Inferior parietal cortex (tissue), 1 donor: ENCODE results near the gene COL4A2.

ENCODE experiments used
- DNase-seq: peaks from one replicate; pipeline ENCODE4 v3.0.0-alpha.2; 2016; ENCODE audit errors: extremely low spot score

The COL4A2 gene

DNA sequence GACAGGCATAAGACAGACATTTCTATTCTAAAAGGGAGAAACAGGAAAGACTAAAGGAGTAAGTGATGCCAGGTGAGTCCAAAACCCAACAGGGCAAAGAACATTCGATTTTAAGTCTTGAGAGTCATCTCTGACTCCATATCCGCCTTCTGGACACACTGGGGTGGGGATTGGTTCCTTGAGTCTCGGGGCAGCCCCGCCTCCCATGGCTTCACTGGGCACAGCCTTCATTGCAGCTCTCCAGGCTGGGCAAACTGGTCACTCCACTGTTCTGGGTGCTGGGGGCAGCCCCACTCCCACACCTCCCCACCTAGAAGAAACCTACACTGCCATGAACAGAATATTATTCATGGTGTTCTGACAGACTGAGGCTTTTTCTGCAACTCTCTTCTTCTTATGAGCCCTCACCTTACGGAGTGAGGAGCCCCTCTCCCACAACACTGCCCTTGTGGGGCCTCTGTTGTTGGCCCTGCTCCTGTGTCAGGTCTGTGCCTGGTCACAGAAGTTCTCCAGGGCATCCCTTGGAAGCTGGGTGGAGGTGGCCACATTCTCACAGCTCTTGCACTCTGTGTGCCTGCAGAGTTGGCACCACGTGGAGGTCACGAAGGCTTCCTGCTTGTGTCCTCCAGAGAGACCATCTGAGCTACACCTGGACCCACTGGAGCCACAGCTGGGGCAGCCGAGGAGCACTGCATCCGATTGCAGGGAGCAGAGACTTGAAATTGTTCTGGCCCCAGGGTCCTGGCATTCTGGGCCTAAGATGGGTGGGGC lies 95.4 kb downstream of the COL4A2 start:
- no peak for DNase-seq

DNA sequence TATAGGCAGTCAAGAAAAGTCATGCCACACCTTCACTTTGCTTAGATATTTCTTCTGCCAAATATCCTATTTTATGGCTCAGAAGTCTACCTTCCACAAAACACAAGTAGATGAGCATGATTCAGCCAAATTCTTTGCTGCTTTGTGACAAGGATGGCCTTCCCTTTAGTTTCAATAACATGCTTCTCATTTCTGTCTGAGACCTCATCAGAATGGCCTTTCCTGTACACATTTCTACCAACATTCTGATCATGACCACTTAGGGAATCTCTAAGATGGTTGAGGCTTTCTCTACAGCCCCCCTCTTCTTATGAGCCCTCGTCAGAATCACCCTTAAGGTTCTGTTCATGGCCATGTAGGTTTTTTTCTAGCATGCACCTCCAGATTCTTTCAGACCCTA lies 96.2 kb downstream of the COL4A2 start:
- no peak for DNase-seq

DNA sequence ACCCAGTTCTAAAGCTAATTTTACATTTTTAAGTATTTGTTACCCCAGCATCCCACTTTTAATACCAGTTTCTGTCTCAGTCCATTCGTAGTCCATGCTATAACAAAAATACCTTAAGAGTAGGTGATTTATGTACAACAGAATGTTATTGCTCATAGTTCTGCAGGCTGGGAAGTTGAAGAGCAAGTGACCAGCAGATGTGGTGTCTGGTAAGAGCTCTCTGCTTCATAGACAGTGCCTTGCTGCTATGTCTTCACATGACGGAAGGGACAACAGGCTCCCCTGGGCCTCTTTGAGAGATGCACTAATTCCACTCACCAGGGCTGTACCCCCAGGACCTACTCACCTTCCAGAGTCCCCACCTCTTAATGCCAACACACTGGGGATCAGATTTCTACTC lies 96.6 kb downstream of the COL4A2 start:
- no peak for DNase-seq

DNA sequence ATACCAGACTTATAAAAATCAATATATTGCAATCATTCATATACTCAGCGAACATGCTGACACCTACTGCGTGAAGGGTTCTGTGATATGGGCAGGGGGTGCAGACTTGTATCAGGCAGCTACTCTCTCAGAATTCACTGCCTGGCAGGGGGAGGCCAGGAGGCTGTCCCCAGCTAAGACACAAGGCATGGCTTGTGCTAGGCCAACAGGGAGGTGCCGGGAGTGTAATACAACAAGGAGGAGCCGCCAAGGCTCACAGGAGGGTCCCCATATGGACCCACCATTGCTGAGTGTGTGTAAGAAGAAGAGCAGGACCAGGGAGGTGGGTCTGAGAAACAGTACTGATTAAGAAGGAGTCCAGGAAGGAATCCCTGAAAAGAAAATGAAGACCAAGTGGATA lies 97.2 kb downstream of the COL4A2 start:
- no peak for DNase-seq

DNA sequence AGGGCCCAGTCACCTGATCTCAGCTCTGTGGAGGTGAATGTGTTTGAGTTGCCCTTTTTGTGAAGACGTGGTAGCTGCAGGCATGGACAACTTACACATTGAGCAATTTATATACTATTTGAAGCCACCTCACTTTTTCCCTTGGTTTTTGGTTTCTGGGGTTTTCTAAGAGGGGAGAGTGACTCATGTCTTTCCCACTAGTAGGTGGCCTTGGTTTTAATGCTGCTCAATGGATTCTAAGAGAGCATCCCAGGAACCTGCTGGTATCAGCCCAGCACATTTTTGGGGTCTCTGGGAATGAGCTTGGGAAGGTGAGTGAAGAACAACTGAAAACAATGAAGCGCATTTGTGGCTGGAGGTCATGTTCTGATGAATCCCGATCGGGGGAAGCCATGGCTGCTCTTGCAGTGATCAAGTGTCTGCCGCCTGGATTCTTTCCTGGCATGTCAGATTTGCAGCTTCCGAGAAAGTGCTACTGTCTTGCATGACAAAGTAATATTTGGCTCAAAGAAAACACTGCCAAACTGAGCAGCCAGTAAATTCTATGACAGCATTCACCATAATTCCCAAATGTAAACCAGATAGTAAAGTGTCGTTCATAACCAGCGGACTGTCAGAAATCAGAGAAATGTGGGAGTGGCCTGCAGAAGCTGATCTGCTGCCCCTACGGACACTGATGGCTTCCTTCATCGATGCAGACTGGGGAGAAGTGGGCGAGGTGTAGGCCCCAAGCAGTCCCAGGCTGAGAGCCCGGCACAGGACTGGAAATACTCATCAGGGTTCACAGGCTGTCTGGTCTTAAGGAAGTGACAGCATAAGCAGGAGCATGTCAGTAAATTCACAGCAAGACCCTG lies 98.7 kb downstream of the COL4A2 start:
- no peak for DNase-seq

DNA sequence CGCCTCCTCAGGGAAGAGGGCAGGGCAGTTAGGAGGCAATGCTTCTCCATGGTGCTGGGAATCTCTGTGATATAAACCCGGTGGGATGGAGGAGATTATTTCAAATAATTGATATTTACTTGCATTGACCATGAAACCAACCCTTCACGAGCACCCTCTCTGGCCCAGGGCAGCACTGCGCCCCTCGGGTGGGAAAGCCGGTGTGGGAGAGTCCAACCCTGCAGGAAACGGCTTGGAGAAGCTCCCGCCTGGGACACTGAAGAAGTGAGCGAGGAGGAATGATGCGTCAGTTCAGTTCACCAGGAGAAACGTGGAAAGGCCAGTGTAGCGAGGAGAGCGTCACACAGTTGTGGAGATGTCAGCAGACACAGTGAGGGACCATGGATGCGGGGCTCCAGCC lies 99.9 kb downstream of the COL4A2 start:
- DNase-seq = no peak

DNA sequence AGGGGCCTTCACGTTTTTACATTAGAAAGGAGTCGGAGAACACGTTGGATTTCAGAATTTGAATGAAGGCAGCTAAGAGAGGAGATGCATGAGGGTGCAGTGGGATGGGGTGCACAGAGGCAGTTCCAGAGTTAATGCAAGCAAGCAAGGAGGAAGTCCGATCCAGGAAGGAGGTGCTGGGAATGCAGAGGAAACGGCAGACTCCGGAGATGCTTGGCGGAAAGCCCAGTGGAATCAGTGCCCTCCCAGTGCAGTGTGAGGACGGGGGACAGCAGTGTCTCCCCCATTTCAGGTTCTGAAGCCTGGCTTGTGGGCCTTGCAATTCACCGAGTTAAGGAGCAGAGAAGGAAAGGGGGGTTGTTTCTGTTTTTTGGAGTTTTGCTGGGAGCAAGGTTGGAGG lies 100.4 kb downstream of the COL4A2 start:
- DNase-seq = no peak

DNA sequence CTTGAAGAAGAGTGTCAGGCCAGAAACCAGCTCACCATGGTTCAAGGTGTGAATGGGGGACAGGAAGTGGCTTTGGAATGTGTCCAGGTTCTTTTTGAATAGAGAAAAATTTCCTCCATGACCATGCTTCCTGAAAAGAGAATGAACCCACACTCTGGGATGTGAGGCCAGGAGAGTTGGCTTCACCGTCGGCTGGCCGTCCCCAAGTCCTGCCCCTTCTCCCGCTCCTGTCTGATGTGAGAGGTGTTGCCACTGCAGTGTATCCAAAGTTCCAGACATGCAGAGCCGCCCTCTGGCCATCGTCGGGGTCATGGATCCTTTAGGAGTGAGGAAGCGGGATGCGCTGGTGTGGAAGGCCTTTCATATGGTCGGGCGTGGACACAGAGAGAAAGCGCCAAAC lies 101.2 kb downstream of the COL4A2 start:
- no peak for DNase-seq

DNA sequence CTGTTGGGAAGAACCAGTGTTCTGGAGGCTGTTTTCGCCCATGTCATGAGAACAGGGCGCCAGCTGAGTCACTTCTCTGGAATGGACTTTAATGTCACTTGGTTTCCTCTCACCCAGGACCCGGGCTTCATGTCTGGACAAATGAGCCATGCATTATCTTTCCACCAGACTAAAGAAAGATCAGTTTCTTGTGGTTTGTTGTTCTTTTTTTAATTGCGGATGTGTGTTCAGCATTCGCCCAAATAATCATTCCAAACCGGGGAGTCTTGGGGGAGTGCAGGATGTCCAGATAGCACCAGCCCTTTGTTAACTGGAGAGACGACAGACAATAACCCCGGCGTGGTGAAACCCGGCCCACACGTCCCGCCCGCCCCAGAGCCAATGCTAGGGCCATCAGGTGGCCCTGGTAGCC lies 102.5 kb downstream of the COL4A2 start:
- DNase-seq = no peak

DNA sequence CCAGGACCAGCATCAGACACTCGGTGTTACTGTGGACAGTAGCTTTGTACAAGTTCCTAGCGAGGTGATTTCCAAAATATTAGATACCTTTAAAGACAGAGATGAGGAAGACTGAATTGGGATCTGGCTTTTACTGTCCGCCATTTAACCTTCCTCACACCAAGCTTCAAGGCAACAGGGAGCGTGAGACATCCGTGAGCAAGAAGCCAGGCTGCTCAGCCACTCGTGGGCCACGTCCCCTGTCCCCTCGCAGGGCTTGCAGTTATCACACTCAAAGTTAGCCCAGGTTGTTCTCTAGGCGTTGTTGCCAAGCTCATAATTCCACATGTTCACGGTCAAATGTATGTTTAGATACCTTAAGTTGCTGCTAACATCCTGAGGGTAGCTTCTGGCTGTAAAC lies 102.9 kb downstream of the COL4A2 start:
- no peak for DNase-seq

DNA sequence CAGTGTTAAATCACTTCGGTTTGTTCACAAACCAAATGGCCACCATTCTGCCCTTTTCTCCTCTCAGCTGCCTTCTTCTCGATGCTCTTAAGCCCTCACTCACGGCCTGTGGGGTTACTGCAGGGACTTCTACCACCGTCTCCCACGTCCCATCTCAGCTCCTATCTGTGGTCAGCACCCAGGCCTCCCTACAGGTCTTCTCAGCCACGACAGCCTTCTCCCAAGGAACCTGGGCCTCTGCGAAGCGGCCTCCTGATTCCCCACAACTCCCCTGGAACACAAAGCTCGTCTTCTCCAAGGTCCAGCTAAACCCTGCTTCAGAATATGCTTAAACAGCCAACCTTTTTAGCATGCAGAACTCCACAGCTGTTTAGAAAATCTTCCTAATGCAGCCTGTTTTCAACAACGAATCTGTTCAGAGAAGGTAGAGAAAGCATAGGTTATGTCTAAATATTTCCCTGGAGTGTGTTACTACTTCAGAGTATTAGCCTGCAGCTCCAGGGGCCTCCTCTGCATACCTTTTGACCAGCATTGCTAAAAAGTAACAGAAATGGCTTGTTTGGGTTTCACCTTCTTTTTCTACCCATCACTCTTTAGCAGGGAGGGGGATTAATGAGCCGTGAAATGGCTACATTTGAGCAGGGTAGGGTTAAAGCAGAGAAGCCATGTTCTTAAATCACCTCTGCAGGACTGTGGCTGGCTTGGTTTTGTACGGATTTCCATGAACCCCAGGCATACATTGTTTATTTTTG lies 104.0 kb downstream of the COL4A2 start:
- DNase-seq = no peak

DNA sequence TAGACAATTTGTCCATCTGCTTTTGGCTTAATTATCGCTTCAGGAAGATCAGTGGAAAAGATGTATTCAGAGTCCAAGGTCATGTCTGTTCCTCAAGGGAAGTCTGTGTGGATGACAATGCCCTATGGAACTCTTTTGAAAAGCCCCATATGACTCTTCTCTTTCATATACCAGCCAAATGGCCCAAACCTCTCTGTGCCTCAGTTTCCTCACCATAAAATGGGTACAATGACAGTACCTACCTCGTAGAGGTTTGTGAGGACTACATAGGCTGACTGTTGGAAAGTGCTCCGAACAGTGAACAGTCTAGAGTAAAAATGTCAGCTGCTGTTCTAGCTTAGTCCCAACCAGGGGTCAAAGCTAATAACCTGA lies 104.6 kb downstream of the COL4A2 start:
- DNase-seq = no peak

DNA sequence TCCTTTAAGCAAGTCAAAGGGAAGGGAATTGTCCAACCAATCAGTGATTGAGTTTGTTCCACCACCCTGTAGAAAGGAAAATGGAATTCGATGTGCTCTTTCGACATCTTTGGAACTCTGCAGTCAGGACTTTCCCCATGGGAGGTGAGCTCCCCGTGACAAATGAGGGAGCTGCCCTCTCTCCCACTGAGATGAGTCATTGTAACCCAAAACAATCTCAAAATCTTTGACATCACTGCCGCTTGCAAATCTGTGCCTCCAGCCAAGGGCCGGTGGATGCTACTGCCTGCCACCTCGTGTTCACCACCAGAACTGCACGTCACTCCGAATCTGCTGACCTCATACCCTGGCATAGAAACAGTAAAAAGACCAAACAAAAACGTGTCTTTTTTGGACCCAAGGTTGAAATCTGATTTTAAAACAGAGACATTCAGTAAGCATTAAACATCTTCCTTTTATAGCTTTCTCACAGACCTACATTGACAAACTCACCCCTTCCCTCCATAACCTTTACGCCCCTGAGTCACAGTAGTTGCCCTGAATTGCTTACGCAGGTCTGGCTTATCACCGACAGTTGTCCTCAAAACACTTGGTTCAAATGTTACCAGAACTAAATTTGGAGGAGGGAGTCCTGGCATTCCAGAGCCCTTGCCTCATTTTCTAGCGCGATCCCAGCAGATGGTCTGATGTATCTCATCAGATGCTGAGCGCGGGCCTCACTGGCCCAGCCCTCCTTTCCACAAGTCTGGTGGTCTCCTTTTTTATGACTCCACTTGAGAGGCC lies 105.2 kb downstream of the COL4A2 start:
- peak; percentile 86 for DNase-seq

DNA sequence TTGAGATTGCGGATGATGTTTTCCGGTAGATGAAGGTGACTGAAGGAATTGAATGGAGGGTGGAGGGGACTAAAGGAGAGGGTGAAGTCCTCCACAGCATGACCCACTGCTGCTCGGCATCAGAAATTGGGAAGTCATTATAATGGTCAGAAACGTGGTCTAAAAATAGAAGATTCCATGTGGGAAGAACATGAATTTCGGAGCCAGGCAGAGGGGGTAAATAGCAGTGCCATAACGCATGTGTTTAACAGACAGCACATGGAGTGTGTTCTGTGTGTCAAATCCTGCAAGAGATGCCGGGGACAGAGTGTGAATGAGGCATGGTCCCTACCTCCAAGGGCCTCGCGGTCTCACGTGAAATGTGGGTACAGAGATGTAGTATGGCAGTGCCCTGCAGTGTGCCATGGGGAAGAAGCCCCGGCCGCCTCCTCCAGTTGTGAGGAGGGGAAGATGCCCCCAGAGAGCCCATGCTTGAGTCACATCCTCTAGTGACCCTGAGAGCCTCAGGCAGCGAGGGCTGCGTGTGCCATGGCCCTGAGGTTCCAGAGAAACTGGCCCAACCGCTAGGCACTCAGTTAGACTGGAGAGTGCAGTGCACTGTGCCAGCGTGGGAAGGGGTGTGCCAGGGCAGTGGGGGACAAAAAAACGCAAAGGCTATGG lies 106.1 kb downstream of the COL4A2 start:
- no peak for DNase-seq

DNA sequence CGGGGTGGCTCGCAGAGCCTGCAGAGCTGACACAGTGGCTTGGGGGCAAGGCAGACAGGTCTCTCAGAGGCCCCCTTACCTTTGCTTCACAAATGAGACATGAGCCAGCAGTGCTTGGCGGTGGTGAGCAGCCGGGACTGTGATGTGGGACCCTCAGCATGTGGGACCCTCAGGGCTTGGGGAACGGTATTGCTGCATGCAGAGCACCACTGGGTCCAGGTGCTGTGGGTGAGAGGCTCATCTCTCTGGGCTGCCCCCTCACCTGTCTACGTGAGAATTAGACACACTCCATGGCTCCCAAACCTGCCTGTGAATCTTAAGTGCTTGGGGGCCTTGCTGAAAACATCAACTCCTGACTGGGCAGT lies 106.6 kb downstream of the COL4A2 start:
- no peak for DNase-seq

DNA sequence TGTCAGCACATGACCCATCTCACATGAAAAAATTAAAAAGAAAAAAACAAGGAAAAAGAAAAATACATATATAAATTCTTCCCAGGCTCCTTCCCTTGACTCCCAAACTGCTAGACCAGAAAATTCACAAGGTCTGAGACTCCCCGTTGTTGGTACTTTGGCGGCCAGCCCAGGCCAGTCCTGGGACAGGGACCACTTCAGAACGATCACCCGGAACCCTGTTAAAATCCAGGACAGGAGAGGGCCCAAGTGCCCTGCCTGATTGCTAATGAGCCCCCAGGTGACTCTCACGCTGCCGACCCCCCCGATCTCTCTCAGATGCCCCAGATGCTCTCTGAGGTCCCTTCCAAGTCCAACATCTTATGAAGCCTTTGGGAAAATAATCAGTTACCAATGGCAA lies 107.2 kb downstream of the COL4A2 start:
- no peak for DNase-seq

DNA sequence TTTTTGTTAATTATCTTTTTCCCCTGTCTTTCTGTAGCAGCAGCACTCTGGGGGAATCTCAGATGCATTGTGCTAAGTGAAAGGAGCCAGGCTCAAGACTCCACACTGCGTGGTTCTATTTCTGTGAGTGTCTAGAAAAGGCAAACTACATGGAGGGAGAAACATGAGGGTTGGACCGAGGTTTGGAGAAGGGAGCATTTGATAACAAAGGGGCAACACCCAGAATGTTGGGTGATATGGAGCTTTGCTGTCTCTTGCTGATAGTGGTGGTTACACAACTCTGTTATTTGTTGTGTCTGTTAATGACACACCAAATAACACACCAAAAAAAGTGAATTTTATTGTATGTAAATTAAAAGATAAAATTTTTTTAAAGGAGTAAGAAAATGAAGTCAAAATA lies 107.8 kb downstream of the COL4A2 start:
- DNase-seq = no peak

DNA sequence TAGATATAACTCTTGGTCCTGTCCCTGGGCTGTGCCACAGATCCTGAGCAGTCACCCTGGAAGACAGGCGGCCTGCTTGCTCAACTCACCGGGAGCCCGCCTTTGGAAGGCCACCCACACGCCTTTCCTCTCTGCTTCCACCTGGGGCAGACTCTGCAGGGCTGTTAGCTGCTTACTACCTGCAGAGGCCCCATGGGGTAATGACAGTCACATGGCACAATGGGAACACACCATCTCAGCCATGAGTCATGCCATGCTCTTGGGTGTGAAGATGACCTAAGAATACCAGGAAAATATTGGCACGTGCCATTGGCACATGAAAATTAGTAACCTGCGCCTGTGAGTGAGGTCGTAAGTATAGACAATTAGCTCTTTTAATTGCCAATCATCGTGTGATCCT lies 108.6 kb downstream of the COL4A2 start:
- DNase-seq = no peak

DNA sequence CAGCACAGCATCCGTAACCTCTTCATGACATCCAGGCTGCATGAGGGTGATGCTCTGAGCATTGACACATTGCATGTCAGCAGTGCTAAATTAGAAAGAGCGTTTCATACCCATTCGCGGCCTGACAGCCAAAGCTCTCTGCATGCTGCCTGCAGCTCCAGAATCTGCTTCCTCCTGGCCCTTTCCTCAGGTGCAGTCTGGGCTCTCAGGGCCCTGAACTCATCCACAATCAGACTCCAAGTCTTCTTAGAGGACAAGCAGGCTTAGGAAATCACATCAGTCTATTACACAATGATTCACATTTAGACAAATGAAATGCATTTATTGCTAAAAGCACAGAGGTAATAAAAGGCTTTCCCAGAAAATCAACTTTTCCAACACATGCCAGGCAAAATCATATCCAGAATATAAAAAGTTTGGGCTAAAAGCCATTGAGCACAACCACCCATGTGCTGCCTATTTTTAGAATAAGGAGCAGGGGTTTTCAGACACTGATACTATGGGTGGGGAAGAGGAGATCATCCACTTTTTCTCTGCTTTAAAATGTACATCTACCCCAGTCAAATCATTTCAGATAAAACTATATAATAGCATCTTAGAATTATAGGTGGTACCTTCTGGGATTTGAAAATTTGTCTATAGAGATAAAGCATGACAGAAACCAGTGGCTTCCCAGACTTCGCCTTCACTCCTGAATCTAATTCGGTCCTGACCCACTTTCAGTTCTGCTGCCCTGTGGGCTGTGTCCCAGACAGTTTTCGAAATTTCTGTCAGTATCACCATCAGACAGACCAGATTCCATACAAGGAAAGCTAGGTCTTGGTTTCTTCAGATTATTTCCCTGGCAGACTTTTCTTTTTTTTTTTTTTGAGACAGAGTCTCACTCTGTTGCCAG lies 109.3 kb downstream of the COL4A2 start:
- peak; percentile 29 for DNase-seq

DNA sequence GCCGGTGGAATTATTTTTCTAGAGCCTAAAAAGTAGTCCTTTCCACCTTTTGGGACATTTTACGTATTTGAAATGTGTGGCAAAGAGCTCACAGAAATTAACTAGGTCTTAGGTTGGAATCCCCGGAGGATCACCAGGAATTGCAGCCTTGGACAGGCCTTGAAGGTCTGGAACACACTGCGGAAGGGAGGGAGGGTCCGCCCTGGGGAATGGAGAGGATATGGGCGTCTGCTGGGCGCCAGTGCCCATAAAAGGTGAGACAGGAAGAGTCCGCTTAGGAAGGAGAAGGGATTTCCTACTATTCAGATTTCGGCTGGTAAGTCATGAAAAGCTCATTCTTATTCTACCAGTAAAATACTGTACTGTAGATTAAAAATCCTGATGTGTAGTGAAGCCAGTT lies 111.9 kb downstream of the COL4A2 start:
- no peak for DNase-seq
